DMS 273 (cell line): ENCODE measurements around the gene FBXL14.
"Not testable (repeated sequence)": the region's sequence is repeated elsewhere in the genome, so short reads cannot be mapped to it uniquely, and the experiment has no call there.

Experiments used
- DNase-seq: peaks from one replicate; lab custom pipeline; 2025; ENCODE audit not compliant: unreplicated experiment; lab: John Stamatoyannopoulos, UW

FBXL14 gene

GRCh38 chr12:1574865-1575259 is 19.5 kb downstream of the FBXL14 start:
- no peak for DNase-seq

- peak; percentile 30 for DNase-seq
Measured at GRCh38 chr12:1573960-1574864, 20.2 kb downstream of the FBXL14 start.

GRCh38 chr12:1572731-1573130 is 21.6 kb downstream of the FBXL14 start:
- no peak for DNase-seq

- no peak for DNase-seq
Measured at GRCh38 chr12:1567852-1568251, 26.5 kb downstream of the FBXL14 start.

GRCh38 chr12:1566449-1567135 is 27.8 kb downstream of the FBXL14 start:
- no peak for DNase-seq

GRCh38 chr12:1565172-1565571 is 29.2 kb downstream of the FBXL14 start:
- no peak for DNase-seq

GRCh38 chr12:1564067-1564466 is 30.3 kb downstream of the FBXL14 start:
- no peak for DNase-seq

- DNase-seq: no peak
Measured at GRCh38 chr12:1562813-1563407, 31.5 kb downstream of the FBXL14 start.

GRCh38 chr12:1560704-1561103 is 33.7 kb downstream of the FBXL14 start:
- no peak for DNase-seq

GRCh38 chr12:1559676-1560091 is 34.7 kb downstream of the FBXL14 start:
- DNase-seq: no peak

GRCh38 chr12:1558108-1558507 is 36.3 kb downstream of the FBXL14 start:
- DNase-seq: not testable (repeated sequence)

GRCh38 chr12:1553987-1554982 is 40.1 kb downstream of the FBXL14 start:
- no peak for DNase-seq

- no peak for DNase-seq
Measured at GRCh38 chr12:1553536-1553935, 40.8 kb downstream of the FBXL14 start.

GRCh38 chr12:1552911-1553491 is 41.4 kb downstream of the FBXL14 start:
- no peak for DNase-seq

GRCh38 chr12:1552171-1552570 is 42.2 kb downstream of the FBXL14 start:
- no peak for DNase-seq

- no peak for DNase-seq
Measured at GRCh38 chr12:1551496-1551895, 42.9 kb downstream of the FBXL14 start.

- no peak for DNase-seq
Measured at GRCh38 chr12:1546931-1547640, 47.3 kb downstream of the FBXL14 start.

GRCh38 chr12:1544996-1545700 is 49.2 kb downstream of the FBXL14 start:
- peak; percentile 16 for DNase-seq

- DNase-seq: no peak
Measured at GRCh38 chr12:1542599-1542998, 51.8 kb downstream of the FBXL14 start.
